Placental epithelial cell (primary cell): ENCODE data around the gene POT1. TPM values are rescaled to one million over a fixed set of nuclear protein-coding genes. Genes with fewer than 3 reads are reported as not detected.

ENCODE experiments used
- total RNA-seq: library from RNA; depleted of rRNA; stranded (reverse); fragments of >200 nt; gene quantifications from 2 replicates; pipeline ENCODE4 v1.2.3, GENCODE V29; 2012

Gene POT1, protein sequence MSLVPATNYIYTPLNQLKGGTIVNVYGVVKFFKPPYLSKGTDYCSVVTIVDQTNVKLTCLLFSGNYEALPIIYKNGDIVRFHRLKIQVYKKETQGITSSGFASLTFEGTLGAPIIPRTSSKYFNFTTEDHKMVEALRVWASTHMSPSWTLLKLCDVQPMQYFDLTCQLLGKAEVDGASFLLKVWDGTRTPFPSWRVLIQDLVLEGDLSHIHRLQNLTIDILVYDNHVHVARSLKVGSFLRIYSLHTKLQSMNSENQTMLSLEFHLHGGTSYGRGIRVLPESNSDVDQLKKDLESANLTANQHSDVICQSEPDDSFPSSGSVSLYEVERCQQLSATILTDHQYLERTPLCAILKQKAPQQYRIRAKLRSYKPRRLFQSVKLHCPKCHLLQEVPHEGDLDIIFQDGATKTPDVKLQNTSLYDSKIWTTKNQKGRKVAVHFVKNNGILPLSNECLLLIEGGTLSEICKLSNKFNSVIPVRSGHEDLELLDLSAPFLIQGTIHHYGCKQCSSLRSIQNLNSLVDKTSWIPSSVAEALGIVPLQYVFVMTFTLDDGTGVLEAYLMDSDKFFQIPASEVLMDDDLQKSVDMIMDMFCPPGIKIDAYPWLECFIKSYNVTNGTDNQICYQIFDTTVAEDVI
- 32.5 and 35.3 TPM in 2 replicates for total RNA-seq

GRCh38 chr7:124929467-124930172, at the start of gene POT1:
POT1 (minus strand) TSS chr7:124929825; CDS start chr7:124897173, 32,652 bp downstream.

Other genes starting within 250 kb of the POT1 start
- gene GPR37, start 164.0 kb downstream of the POT1 start, total RNA-seq = 2.0 and 8.8 TPM in 2 replicates